Transverse colon (tissue), 4 donors: ENCODE results near the gene WWOX. TPM values are rescaled to one million over a fixed set of nuclear protein-coding genes. Genes with fewer than 3 reads are reported as not detected.
A peak's percentile ranks its signal among the peaks of the same experiment; 100 is the strongest.

ENCODE experiments used
- DNase-seq: peaks from one replicate; pipeline ENCODE4 v3.0.0-alpha.2; 2019
- H3K27ac ChIP-seq, 4 donors: fragments of 200-600 bp; sonication (generic); 2 replicates each; pipeline ENCODE4 v1.5.1; 2016 to 2018; ENCODE audit warnings: inconsistent platforms in 4 of 4
- H3K27me3 ChIP-seq: fragments of 200-600 bp; sonication (generic); 2 replicates; pipeline ENCODE4 v1.5.1; 2017; ENCODE audit warnings: inconsistent platforms
- H3K36me3 ChIP-seq, 4 donors: fragments of 200-600 bp; sonication (generic); 2 replicates each; pipeline ENCODE4 v1.5.1; 2017 to 2019; ENCODE audit warnings: inconsistent platforms in 4 of 4
- H3K4me1 ChIP-seq, 4 donors: fragments of 200-600 bp; sonication (generic); 2 replicates each; pipeline ENCODE4 v1.5.1; 2017 to 2020; ENCODE audit warnings: inconsistent platforms in 4 of 4
- H3K4me3 ChIP-seq, 4 donors: fragments of 200-600 bp; sonication (generic); 1 replicate in 1 of 4; 2 replicates in 3 of 4; pipeline versions ENCODE4 v1.5.1 to v1.6.1; 2017 to 2019; ENCODE audit warnings: inconsistent platforms in 4 of 4
- H3K9me3 ChIP-seq, 2 donors: fragments of 200-600 bp; sonication (generic); 2 replicates each; pipeline ENCODE4 v1.5.1; 2017 to 2019; ENCODE audit warnings: inconsistent platforms in 2 of 2
- CTCF ChIP-seq, 5 experiments: fragments of 200-600 bp in 3 of 5; fragments of 450-650 bp in 2 of 5; sonication (generic) in 3 of 5; IDR thresholded peaks; 1 replicate in 2 of 5; 2 replicates in 3 of 5; pipeline ENCODE4 v1.5.1; 2016 to 2017; ENCODE audit warnings: antibody characterized with exemption in 5 of 5, inconsistent platforms in 3 of 5, mild to moderate bottlenecking in 2 of 5, moderate library complexity in 1 of 5
- EP300 ChIP-seq: sonication (generic); formaldehyde crosslinking; IDR thresholded peaks from one replicate; pipeline ENCODE4 v1.6.1; 2017; ENCODE audit warnings: antibody characterized with exemption, low read depth
- POLR2A ChIP-seq: fragments of 450-650 bp; IDR thresholded peaks from one replicate; pipeline ENCODE4 v1.6.1; 2016; ENCODE audit warnings: antibody characterized with exemption, mild to moderate bottlenecking, moderate library complexity
- POLR2AphosphoS5 ChIP-seq, 3 donors: sonication (generic); formaldehyde crosslinking; IDR thresholded peaks; one replicate each; pipeline ENCODE4 v1.6.1; 2016; ENCODE audit warnings: antibody characterized with exemption in 3 of 3
- WGBS, 2 donors: methylation state at CpG; one replicate each; pipeline ENCODE4 v1.1.5; 2018; ENCODE audit warnings: low coverage in 1 of 2; 5-methylcytosine and 5-hydroxymethylcytosine counted together
- in situ Hi-C, 4 donors: fragments of 200-750 bp; cut with MboI; loops; one replicate each; pipeline versions ENCODE4 v1.15.0 to v1.15.1; 2017; ENCODE audit warnings: low sequenced_read_pairs in 3 of 4, low pct_ligation_motif_present in 1 of 4, low pct_unique_long_range_greater_than_20kb in 1 of 4
- intact Hi-C: fragments of 100-400 bp; cut with DNase I; formaldehyde crosslinking; loops from one replicate; pipeline ENCODE4 v1.15.1; 2023; ENCODE audit warnings: low total_unique reads
- total RNA-seq, 4 donors: library from RNA; depleted of rRNA; stranded (reverse); fragments of >200 nt; gene quantifications; one replicate each; pipeline ENCODE4 v1.1.0, GENCODE V29; 2016

WWOX gene
- total RNA-seq, 4 donors from 2014 or later: 11.2 to 53.8 (median 24.8) TPM

GRCh38 chr16:78775161-78775561, 675.7 kb downstream of the WWOX start:
- Histone ChIP-seq H3K27me3 (no peaks in the 10 kb centered on the region), H3K4me3 (no peak overlapping the region), H3K27ac (no peak overlapping the region), H3K36me3 (no peaks in the 10 kb centered on the region), H3K9me3 (no peaks in the 10 kb centered on the region), H3K4me1 (peaks cover 3 to 20% (median 8%) of the 10 kb centered on the region in 4 donors)
- in situ Hi-C loops (loop anchor here in 2 of 4 donors (10.0 to 25.0 kb wide), 2 partner anchors 263 to 270 kb away; no protein-coding TSS in a partner anchor), intact Hi-C loops (no loop called here)
- WGBS, 2 donors: 74 to 94% methylated on average over 4 to 6 of the region's 6 CpGs
- no peak for DNase-seq
- TF ChIP-seq CTCF (IDR thresholded peaks at IDR 0.05) (no peak), POLR2AphosphoS5 (IDR thresholded peaks at IDR 0.05) (no peak), EP300 (no peak), POLR2A (no peak)

- Histone ChIP-seq H3K4me1 (peaks cover 0 to 12% (median 5%) of the 10 kb centered on the region in 4 donors), H3K36me3 (no peaks in the 10 kb centered on the region), H3K9me3 (no peaks in the 10 kb centered on the region), H3K27me3 (no peaks in the 10 kb centered on the region), H3K4me3 (no peak overlapping the region), H3K27ac (peak overlapping the region in 3 of 4 donors; percentile 9 to 23 (median 21))
- TF ChIP-seq POLR2A (no peak), EP300 (no peak), POLR2AphosphoS5 (IDR thresholded peaks at IDR 0.05) (peak in 1 of 3 donors; percentile 11), CTCF (IDR thresholded peaks at IDR 0.05) (no peak)
- in situ Hi-C loops (loop anchor here in 2 of 4 donors (10.0 to 25.0 kb wide), 2 partner anchors 266 to 274 kb away; no protein-coding TSS in a partner anchor), intact Hi-C loops (no loop called here)
- 59 to 63% methylated on average over 8 to 17 of the region's 17 CpGs for WGBS, 2 donors
- peak; percentile 55 for DNase-seq
Observed at GRCh38 chr16:78778101-78779004, 678.9 kb downstream of the WWOX start.

GRCh38 chr16:78780808-78781207, 681.4 kb downstream of the WWOX start:
- Histone ChIP-seq H3K27ac (no peak overlapping the region), H3K36me3 (no peaks in the 10 kb centered on the region), H3K27me3 (no peaks in the 10 kb centered on the region), H3K4me3 (no peak overlapping the region), H3K4me1 (peaks cover 0 to 12% (median 5%) of the 10 kb centered on the region in 4 donors), H3K9me3 (no peaks in the 10 kb centered on the region)
- TF ChIP-seq POLR2A (no peak), EP300 (no peak), POLR2AphosphoS5 (IDR thresholded peaks at IDR 0.05) (no peak), CTCF (IDR thresholded peaks at IDR 0.05) (no peak)
- DNase-seq: no peak
- 71% methylated on average over 2 of the region's 2 CpGs; no CpG with 5 or more reads in 1 of the 2 donors for whole genome bisulfite sequencing, 2 donors
- intact Hi-C loops: no loop called here
- in situ Hi-C loops: loop anchor here in 1 of 4 donors (25.0 kb wide), 1 partner anchor 269 kb away; no protein-coding TSS in a partner anchor

- Histone ChIP-seq H3K4me1 (peaks cover 0 to 12% (median 4%) of the 10 kb centered on the region in 4 donors), H3K9me3 (no peaks in the 10 kb centered on the region), H3K27ac (no peak overlapping the region), H3K4me3 (no peak overlapping the region), H3K36me3 (no peaks in the 10 kb centered on the region), H3K27me3 (no peaks in the 10 kb centered on the region)
- in situ Hi-C loops (loop anchor here in 1 of 4 donors (25.0 kb wide), 1 partner anchor 270 kb away; no protein-coding TSS in a partner anchor), intact Hi-C loops (no loop called here)
- no peak for TF ChIP-seq EP300
- DNase-seq: no peak
- WGBS, 2 donors: 98 to 100% methylated on average over 2 of the region's 2 CpGs
Observed at GRCh38 chr16:78782572-78782971, 683.1 kb downstream of the WWOX start.
